SK-N-SH treated with all-trans-retinoic acid at 6 μM for 48 hours (cell line): ENCODE data around the gene COMMD10.

Experiments used
- ATAC-seq: fragments of 200-7000 bp; cut with Tn5 transposase; 3 replicates; pipeline ENCODE4 v1.9.1; 2020; ENCODE audit warnings: mild to moderate bottlenecking, moderate library complexity
- ARNTL ChIP-seq: fragments of 450-650 bp; formaldehyde crosslinking; IDR thresholded peaks from 2 replicates; pipeline ENCODE4 v1.5.0; 2020; ENCODE audit warnings: low read depth, mild to moderate bottlenecking, moderate library complexity, borderline replicate concordance
- BACH2 ChIP-seq: fragments of 250-450 bp; sonication (Bioruptor Pico); IDR thresholded peaks from 2 replicates; pipeline ENCODE4 v1.9.0; 2021; ENCODE audit warnings: mild to moderate bottlenecking, borderline replicate concordance
- CREB5 ChIP-seq: fragments of 250-450 bp; sonication (Bioruptor Pico); IDR thresholded peaks from 2 replicates; pipeline ENCODE4 v1.5.1; 2020; ENCODE audit warnings: low read depth, mild to moderate bottlenecking, moderate library complexity
- CSDC2 ChIP-seq: fragments of 250-450 bp; sonication (Bioruptor Pico); IDR thresholded peaks from 2 replicates; pipeline ENCODE4 v1.5.0; 2020; ENCODE audit warnings: mild to moderate bottlenecking, moderate library complexity
- ESRRG ChIP-seq: fragments of 250-450 bp; sonication (Bioruptor Pico); IDR thresholded peaks from 2 replicates; pipeline ENCODE4 v1.6.1; 2021; ENCODE audit warnings: mild to moderate bottlenecking
- GLIS3 ChIP-seq: fragments of 250-450 bp; sonication (Bioruptor Pico); IDR thresholded peaks from 2 replicates; pipeline ENCODE4 v1.5.0; 2020; ENCODE audit warnings: mild to moderate bottlenecking, moderate library complexity
- ISL1 ChIP-seq: fragments of 250-450 bp; sonication (Bioruptor Pico); IDR thresholded peaks from 2 replicates; pipeline ENCODE4 v2.1.2; 2022; ENCODE audit warnings: mild to moderate bottlenecking, moderate library complexity
- OSR1 ChIP-seq: fragments of 250-450 bp; sonication (Bioruptor Pico); IDR thresholded peaks from 2 replicates; pipeline ENCODE4 v1.8.0; 2022; ENCODE audit warnings: moderate library complexity, mild to moderate bottlenecking, inconsistent platforms
- PATZ1 ChIP-seq: fragments of 250-450 bp; sonication (Bioruptor Pico); IDR thresholded peaks from 2 replicates; pipeline ENCODE4 v1.8.0; 2020; ENCODE audit warnings: mild to moderate bottlenecking, moderate library complexity, borderline replicate concordance
- POU6F1 ChIP-seq: fragments of 250-450 bp; sonication (Bioruptor Pico); IDR thresholded peaks from 2 replicates; pipeline ENCODE4 v1.8.0; 2021; ENCODE audit warnings: low read depth, mild to moderate bottlenecking, moderate library complexity, borderline replicate concordance
- PPARA ChIP-seq: fragments of 250-450 bp; sonication (Bioruptor Pico); IDR thresholded peaks from 2 replicates; pipeline ENCODE4 v1.5.0; 2020; ENCODE audit warnings: mild to moderate bottlenecking, borderline replicate concordance
- RARB ChIP-seq: fragments of 250-450 bp; sonication (Bioruptor Pico); IDR thresholded peaks from 2 replicates; pipeline ENCODE4 v1.8.0; 2021; ENCODE audit warnings: mild to moderate bottlenecking, moderate library complexity
- SNAI2 ChIP-seq: fragments of 250-450 bp; sonication (Bioruptor Pico); IDR thresholded peaks from 2 replicates; pipeline ENCODE4 v1.5.0; 2020; ENCODE audit warnings: mild to moderate bottlenecking, moderate library complexity
- TCF4 ChIP-seq: fragments of 250-450 bp; sonication (Bioruptor Pico); IDR thresholded peaks from 2 replicates; pipeline ENCODE4 v1.8.0; 2021; ENCODE audit warnings: mild to moderate bottlenecking, moderate library complexity, borderline replicate concordance
- TOX ChIP-seq: fragments of 250-450 bp; sonication (Bioruptor Pico); IDR thresholded peaks from 2 replicates; pipeline ENCODE4 v1.8.0; 2021; ENCODE audit warnings: mild to moderate bottlenecking, moderate library complexity, borderline replicate concordance
- TSHZ2 ChIP-seq: fragments of 250-450 bp; sonication (Bioruptor Pico); IDR thresholded peaks from 2 replicates; pipeline ENCODE4 v1.5.0; 2020; ENCODE audit warnings: mild to moderate bottlenecking, moderate library complexity
- ZFP3 ChIP-seq: fragments of 250-450 bp; sonication (Bioruptor Pico); IDR thresholded peaks from 2 replicates; pipeline ENCODE4 v1.5.0; 2020; ENCODE audit warnings: mild to moderate bottlenecking, moderate library complexity
- ZNF565 ChIP-seq: fragments of 450-650 bp; formaldehyde crosslinking; conservative IDR thresholded peaks from 2 replicates; pipeline ENCODE4 v1.5.0; 2020; ENCODE audit warnings: low read depth, mild to moderate bottlenecking, moderate library complexity
- ZNF70 ChIP-seq: fragments of 450-650 bp; formaldehyde crosslinking; IDR thresholded peaks from 2 replicates; pipeline ENCODE4 v1.5.0; 2020; ENCODE audit warnings: mild to moderate bottlenecking, moderate library complexity
- ZNF8 ChIP-seq: fragments of 450-650 bp; formaldehyde crosslinking; IDR thresholded peaks from 2 replicates; pipeline ENCODE4 v1.5.0; 2020; ENCODE audit warnings: mild to moderate bottlenecking, moderate library complexity

Gene COMMD10

GRCh38 chr5:116145416-116145815 lies 60.6 kb downstream of the COMMD10 start:
- no peak for ATAC-seq
- TF ChIP-seq POU6F1 (CRISPR knock-in tag) (no peak), RARB (no peak), CREB5 (CRISPR knock-in tag) (no peak), TOX (CRISPR knock-in tag) (no peak), ZFP3 (CRISPR knock-in tag) (no peak), ISL1 (CRISPR knock-in tag) (no peak), ZNF8 (CRISPR knock-in tag) (no peak), OSR1 (CRISPR knock-in tag) (no peak)
- TF ChIP-seq, all 23 proteins: peak for 0

- ATAC-seq = no peak
- TF ChIP-seq BACH2 (CRISPR knock-in tag) (no peak), ZNF70 (CRISPR knock-in tag) (no peak)
Observed at GRCh38 chr5:116152169-116152568, 67.3 kb downstream of the COMMD10 start.

- TF ChIP-seq PPARA (CRISPR knock-in tag) (no peak), TCF4 (no peak), CSDC2 (CRISPR knock-in tag) (no peak), RARB (no peak), BACH2 (CRISPR knock-in tag) (no peak), ARNTL (CRISPR knock-in tag) (no peak), GLIS3 (CRISPR knock-in tag) (no peak), ZNF70 (CRISPR knock-in tag) (no peak)
- no peak for ATAC-seq
Observed at GRCh38 chr5:116153687-116154174, 68.9 kb downstream of the COMMD10 start.

GRCh38 chr5:116154252-116154651 lies 69.4 kb downstream of the COMMD10 start:
- no peak for TF ChIP-seq BACH2 (CRISPR knock-in tag)
- no peak for TF ChIP-seq ZNF565 (CRISPR knock-in tag)
- TF ChIP-seq ESRRG (CRISPR knock-in tag) = no peak
- TF ChIP-seq TCF4 = no peak
- no peak for TF ChIP-seq OSR1 (CRISPR knock-in tag)
- no peak for TF ChIP-seq CREB5 (CRISPR knock-in tag)
- no peak for TF ChIP-seq CSDC2 (CRISPR knock-in tag)
- TF ChIP-seq PPARA (CRISPR knock-in tag) = no peak
- no peak for TF ChIP-seq TSHZ2 (CRISPR knock-in tag)
- TF ChIP-seq, all 23 proteins: peak for 0
- ATAC-seq = no peak

- ATAC-seq = no peak
- TF ChIP-seq PATZ1 (CRISPR knock-in tag) = no peak
- TF ChIP-seq OSR1 (CRISPR knock-in tag) = no peak
- TF ChIP-seq ARNTL (CRISPR knock-in tag) = no peak
- no peak for TF ChIP-seq ESRRG (CRISPR knock-in tag)
- no peak for TF ChIP-seq SNAI2 (CRISPR knock-in tag)
- no peak for TF ChIP-seq TOX (CRISPR knock-in tag)
- TF ChIP-seq GLIS3 (CRISPR knock-in tag) = no peak
- TF ChIP-seq POU6F1 (CRISPR knock-in tag) = no peak
- no peak for TF ChIP-seq BACH2 (CRISPR knock-in tag)
- TF ChIP-seq ZNF8 (CRISPR knock-in tag) = no peak
- TF ChIP-seq PPARA (CRISPR knock-in tag) = no peak
- TF ChIP-seq, all 23 proteins: peak for 0
Observed at GRCh38 chr5:116154931-116155330, 70.1 kb downstream of the COMMD10 start.
